PC-9 (cell line): ENCODE data around the gene SMARCC2.

ENCODE experiments used
- CTCF ChIP-seq: fragments of 200-600 bp; sonication (generic); conservative IDR thresholded peaks from 2 replicates; pipeline ENCODE4 v1.6.1; 2017; ENCODE audit warnings: mixed run types, antibody characterized with exemption, mild to moderate bottlenecking, moderate library complexity
- EZH2 ChIP-seq: fragments of 200-600 bp; sonication (generic); IDR thresholded peaks from 2 replicates; pipeline ENCODE4 v1.8.0; 2017; ENCODE audit warnings: antibody characterized with exemption, low read depth

GRCh38 chr12:56208006-56208405, 18.7 kb upstream of the SMARCC2 start:
- TF ChIP-seq CTCF (no peak), EZH2 (no peak)
